Measurements from ENCODE around the gene SPEG. TPM values are rescaled to one million over a fixed set of nuclear protein-coding genes. Genes with fewer than 3 reads are reported as not detected.

The SPEG gene
- total RNA-seq, 1 donor from 2014 or later, result 119 TPM

DNA sequence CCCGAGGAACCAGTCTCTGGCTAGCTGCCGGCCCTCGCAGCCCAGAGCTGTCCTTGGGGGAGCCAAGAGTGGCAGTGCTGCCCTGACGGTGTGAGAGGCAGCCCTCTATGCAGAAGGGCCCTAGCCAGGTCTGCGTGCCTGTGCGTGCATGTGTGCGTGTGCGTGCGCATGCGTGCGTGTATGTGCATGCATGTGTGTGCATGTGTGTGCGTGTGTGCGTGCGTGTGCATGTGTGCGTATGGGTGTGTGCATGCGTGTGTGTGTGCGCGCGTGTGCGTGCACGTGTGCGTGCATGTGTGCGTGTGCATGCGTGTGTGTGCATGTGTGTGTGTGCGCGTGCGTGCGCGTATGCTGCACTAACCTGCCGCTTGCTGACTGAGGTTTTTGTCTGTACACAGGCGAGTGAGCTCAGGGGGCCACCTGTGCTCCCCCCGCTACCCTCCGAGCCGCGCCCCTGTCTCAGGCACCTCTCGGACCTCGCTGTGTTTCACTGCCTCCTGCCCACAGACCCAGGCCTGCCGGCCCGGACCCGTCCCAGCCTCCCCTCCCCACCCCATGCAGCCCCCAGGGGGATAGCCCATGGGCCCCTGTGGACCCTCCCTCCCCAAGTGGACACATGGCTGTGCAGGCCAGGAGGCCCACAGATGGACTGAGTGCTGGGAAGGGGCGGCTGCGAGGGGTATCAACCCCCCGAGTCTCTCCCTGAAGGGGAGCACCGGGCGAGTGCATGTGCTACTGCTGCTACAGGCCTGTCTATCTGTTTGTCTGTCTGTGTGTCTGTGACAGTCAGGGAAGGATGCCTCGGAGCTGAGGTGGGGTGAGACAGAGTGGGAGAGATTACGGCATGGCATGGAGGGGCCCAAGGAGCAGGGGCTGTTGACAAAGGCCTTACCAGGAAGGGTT lies 31.3 kb downstream of the SPEG start:
- intact Hi-C loops (cut with DNase I), result no loop called here
- ATAC-seq (no peak), DNase-seq (ENCODE audit: missing footprints) (peak; percentile 53)

DNA sequence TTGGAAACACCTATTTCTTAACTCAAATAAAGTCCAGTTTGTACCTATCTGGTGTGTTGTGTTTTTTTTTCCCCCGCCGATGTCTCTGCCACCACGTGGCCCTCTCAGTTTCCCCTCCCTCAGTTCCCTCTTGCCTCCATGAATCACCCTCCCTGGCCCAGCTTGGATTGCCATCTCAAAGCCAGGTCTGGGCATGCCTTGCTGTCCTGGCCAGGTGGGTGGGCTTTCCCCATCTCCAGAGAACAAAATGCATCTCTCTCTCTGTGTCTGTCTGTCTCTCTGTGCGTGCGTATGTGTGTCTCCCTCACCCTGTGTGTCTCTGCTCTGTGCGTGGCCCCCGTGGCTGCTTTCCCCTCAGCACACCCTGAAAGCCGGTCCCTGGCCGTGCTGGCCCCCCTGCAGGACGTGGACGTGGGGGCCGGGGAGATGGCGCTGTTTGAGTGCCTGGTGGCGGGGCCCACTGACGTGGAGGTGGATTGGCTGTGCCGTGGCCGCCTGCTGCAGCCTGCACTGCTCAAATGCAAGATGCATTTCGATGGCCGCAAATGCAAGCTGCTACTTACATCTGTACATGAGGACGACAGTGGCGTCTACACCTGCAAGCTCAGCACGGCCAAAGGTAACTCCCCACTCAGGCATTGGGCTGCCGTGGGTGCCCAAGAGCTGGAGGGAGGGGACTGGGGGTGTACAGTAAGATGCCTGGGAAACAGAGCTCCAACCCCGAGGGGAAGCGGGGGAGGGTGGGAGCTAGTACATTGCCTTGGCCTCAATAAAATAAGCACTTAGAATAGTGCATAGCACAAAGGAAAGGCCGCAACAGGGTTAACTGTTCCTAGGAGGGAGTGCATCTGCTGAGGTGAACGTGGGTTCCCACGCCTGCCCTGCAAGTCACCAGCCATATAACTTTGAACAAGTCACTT lies 32.4 kb downstream of the SPEG start:
- ATAC-seq, result no peak
- peak; percentile 50 for DNase-seq (ENCODE audit: missing footprints)
- intact Hi-C loops (cut with DNase I), result no loop called here

DNA sequence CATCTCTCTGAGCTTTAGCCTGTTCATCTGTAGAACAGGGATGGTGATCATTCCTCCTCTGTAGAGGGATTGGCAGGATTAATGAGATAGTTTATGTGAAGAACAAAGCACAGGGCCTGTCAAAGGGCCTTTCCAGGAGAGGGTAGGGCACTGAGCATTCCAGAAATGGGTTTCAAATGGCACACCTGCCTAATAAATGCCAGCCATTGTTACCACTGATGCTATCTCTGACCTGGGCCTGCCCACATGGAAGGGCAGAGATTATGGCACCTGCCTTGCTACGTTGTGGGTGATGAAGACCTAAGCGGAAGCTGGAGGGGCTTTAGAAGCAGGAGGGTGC lies 33.1 kb downstream of the SPEG start:
- DNase-seq (ENCODE audit: missing footprints) (no peak), ATAC-seq (no peak)
- intact Hi-C loops (cut with DNase I), result no loop called here

DNA sequence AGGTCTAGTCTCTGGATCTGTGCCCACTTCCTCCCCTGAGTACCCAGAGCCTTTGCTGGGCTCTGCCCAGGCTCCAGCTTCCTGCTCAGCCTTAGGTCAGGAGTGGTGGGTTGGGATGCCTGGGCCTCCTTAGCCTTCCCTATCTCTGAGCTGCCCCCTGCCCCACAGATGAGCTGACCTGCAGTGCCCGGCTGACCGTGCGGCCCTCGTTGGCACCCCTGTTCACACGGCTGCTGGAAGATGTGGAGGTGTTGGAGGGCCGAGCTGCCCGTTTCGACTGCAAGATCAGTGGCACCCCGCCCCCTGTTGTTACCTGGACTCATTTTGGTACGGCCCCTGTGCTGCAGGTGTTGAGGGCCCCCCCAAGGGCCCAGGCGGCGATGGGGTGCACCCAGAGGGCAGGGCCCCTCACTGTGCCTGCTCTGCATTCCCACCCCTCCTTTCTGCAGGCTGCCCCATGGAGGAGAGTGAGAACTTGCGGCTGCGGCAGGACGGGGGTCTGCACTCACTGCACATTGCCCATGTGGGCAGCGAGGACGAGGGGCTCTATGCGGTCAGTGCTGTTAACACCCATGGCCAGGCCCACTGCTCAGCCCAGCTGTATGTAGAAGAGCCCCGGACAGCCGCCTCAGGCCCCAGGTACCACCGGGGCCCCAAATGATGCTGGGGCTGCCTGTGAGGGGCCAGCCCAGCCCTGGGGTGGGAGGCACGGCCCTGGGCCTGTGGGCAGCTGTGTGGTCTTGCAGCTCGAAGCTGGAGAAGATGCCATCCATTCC lies 34.0 kb downstream of the SPEG start:
- DNase-seq (ENCODE audit: missing footprints) (peak; percentile 45), ATAC-seq (no peak)
- intact Hi-C loops (cut with DNase I), result no loop called here

DNA sequence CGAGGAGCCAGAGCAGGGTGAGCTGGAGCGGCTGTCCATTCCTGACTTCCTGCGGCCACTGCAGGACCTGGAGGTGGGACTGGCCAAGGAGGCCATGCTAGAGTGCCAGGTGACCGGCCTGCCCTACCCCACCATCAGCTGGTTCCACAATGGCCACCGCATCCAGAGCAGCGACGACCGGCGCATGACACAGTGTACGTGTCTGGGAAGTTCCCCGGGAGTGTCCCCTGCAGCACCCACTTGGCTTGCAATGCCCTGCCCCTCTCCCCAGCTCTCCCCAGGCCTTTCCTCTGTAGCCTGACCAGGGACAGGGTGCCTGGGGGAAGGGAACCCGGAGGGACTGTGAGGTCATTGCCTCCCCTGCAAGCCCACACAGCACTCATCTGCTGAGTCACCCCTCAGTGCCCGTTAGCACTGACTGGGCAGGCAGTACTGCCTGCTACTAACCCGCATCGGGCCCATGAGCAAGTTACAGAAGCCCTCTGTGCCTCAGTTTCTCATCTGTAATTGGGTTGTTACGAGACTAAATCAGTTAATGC lies 34.6 kb downstream of the SPEG start:
- ATAC-seq, result no peak
- DNase-seq (ENCODE audit: missing footprints), result peak; percentile 70
- intact Hi-C loops (cut with DNase I), result no loop called here

- intact Hi-C loops (cut with DNase I), result loop anchor here (10.0 kb wide), 1 partner anchor 164 kb away; no protein-coding TSS in a partner anchor
- ATAC-seq, result peak; percentile 40
- DNase-seq (ENCODE audit: missing footprints), result no peak
Observed at GRCh38 chr2:219470429-219470828, 35.8 kb downstream of the SPEG start.

GRCh38 chr2:219471476-219472371 lies 37.1 kb downstream of the SPEG start:
- intact Hi-C loops (cut with DNase I), result loop anchor here (10.0 kb wide), 1 partner anchor 163 kb away; no protein-coding TSS in a partner anchor
- DNase-seq (ENCODE audit: missing footprints) (peak; percentile 50), ATAC-seq (no peak)

GRCh38 chr2:219472629-219473187 lies 38.1 kb downstream of the SPEG start:
- intact Hi-C loops (cut with DNase I), result loop anchor here (10.0 kb wide), 1 partner anchor 162 kb away; no protein-coding TSS in a partner anchor
- peak; percentile 50 for DNase-seq (ENCODE audit: missing footprints)
- no peak for ATAC-seq

- peak; percentile 56 for DNase-seq (ENCODE audit: missing footprints)
- intact Hi-C loops (cut with DNase I), result loop anchor here (10.0 kb wide), 1 partner anchor 161 kb away; no protein-coding TSS in a partner anchor
Observed at GRCh38 chr2:219473511-219473910, 38.9 kb downstream of the SPEG start.

DNA sequence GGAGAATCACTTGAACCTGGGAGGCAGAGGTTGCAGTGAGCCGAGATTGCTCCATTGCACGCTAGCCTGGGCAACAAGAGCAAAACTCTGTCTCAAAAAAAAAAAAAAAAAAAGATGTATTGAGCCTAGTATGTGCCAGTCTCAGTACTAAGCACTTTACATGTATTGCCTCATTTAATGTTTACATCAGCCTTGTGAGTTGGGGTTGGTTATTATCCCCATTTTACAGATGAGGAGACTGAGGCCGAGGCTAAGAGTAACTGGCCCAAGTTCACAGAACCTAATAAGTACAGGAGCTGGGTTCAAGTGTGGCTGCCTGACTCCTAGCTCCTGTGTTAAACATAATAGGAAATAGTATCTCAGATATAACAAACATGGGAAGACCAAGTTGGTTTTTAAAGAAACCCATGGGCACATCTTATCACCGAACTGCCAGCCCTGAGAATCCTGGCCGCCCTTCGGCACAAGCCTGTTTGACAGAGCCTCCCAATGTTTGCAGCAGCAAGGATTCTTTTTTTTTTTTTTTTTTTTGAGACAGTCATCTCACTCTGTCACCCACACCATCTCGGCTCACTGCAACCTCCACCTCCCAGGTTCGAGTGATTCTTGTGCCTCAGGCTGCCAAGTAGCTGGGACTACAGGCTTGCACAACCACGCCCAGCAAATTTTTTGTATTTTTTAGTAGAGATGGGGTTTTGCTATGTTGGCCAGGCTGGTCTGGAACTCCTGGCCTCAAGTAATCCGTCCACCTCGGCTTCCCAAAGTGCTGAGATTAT lies 39.8 kb downstream of the SPEG start:
- intact Hi-C loops (cut with DNase I), result loop anchor here (5.0 to 10.0 kb wide), 3 partner anchors 42 to 160 kb away; partner anchors contain the start of gene SPEG
- DNase-seq (ENCODE audit: missing footprints) (peak; percentile 14), ATAC-seq (no peak)

More at GRCh38 chr2:219473511-219473910, 38.9 kb downstream of the SPEG start:
- no peak for ATAC-seq

DNA sequence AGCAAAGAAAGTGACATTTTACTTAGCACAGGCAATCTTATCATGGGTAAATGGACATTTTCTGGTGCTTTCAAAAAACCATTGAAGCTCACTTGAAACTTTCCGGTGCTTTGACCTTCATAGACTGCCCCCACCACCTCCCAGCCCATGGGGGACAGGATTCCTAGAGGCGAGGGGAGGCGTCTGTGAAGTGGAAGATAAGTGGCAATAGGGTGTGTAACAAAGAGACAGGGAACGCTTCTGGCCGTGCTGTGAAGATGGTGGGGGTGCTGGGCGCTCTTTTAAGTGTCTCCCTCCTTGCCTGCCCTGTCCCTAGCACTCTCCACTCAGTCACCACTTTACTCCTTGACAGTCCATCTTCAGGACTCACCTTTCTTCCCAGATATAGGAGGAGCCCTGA lies 40.6 kb downstream of the SPEG start:
- intact Hi-C loops (cut with DNase I), result loop anchor here (5.0 to 10.0 kb wide), 3 partner anchors 43 to 160 kb away; partner anchors contain the start of gene SPEG
- ATAC-seq (no peak), DNase-seq (ENCODE audit: missing footprints) (peak; percentile 31)

DNA sequence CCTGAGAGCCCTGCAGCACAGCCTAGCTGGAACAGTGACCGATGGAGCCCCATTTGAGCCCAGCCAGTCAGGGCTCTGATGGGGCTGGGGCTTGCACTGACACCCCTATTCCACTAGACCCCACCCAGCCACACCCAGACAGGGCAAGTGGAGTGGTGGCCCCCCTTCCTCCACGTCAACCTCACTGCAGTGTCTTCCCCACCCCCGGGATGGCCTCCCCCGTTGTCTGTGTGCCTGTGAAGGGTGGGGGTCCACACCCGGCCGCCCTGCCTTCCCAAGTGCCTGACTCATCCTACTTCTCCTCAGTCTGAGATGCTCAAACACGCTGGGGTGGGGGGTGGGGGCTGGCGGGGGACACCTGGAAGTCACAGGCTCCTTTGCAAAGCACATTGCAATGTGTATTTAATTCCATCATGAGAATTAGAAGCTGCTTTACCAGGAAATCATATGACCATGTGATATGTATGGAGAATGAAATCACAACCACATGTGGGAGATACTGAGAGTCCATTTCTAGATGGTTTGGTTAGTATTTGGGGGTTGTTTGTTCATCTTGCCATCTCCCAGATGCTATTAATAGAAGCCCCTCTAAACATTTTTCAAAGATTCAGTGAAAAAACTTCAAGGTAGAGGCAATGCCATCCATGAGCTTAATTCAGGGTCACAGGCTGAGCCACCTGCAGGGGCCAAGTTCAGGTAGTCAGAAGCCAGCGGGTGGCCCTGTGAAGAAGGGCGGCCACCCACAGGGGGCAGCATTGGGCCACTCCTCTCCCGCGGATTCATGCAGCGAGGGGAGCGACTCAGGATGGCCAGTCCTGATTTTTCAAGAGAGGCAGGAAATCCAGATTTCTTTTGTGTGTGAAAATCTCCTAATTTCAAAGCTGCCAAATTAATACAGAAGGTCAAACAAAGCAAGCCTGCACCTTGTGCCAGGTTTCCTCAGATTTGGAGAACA lies 41.3 kb downstream of the SPEG start:
- ATAC-seq (peak; percentile 56), DNase-seq (ENCODE audit: missing footprints) (peak; percentile 80)
- intact Hi-C loops (cut with DNase I), result loop anchor here (2.0 to 10.0 kb wide), 4 partner anchors 44 to 159 kb away; partner anchors contain the start of gene SPEG

DNA sequence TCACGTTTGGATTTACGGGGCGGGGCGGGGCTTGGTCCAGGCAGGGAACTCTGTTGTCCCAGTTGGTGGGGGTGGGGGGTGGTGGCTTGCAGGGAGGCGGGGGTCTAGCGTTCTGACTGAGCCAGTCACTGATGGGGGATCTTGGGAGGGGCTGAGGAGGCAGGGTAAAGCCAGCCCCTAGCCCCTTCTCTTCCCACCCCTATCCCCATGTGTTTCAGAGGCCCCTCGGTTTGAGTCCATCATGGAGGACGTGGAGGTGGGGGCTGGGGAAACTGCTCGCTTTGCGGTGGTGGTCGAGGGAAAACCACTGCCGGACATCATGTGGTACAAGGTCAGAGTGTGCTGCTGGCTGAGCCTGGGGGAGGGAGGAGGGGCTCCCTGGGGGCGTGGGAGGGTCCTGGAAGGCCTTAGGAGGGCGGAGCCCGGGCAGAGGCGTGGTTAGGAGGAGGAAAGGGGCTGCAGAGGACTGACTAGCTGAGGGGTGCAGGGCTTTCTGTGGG lies 42.1 kb downstream of the SPEG start:
- DNase-seq (ENCODE audit: missing footprints), result no peak
- intact Hi-C loops (cut with DNase I), result loop anchor here (2.0 to 10.0 kb wide), 4 partner anchors 44 to 158 kb away; partner anchors contain the start of gene SPEG
- ATAC-seq, result no peak

DNA sequence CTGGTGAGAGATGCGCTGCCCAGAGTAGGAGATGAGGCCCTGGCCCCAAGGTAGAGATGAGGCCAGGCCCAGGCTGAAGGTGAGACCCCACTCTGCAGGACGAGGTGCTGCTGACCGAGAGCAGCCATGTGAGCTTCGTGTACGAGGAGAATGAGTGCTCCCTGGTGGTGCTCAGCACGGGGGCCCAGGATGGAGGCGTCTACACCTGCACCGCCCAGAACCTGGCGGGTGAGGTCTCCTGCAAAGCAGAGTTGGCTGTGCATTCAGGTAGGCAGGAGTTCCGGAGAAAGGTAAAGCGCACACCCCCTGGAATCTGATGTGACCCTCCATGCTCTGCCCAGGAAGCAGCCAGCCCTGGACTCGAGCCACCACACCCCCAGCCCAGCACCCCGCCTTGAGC lies 42.5 kb downstream of the SPEG start:
- no peak for ATAC-seq
- intact Hi-C loops (cut with DNase I), result loop anchor here (2.0 to 10.0 kb wide), 4 partner anchors 45 to 158 kb away; partner anchors contain the start of gene SPEG

GRCh38 chr2:219477815-219478214 lies 43.2 kb downstream of the SPEG start:
- ATAC-seq (peak; percentile 74), DNase-seq (ENCODE audit: missing footprints) (peak; percentile 80)
- intact Hi-C loops (cut with DNase I), result loop anchor here (2.0 to 10.0 kb wide), 4 partner anchors 46 to 157 kb away; partner anchors contain the start of gene SPEG

More for the DNA sequence above, 42.5 kb downstream of the SPEG start:
- peak; percentile 60 for DNase-seq (ENCODE audit: missing footprints)

Measured in Right ventricle myocardium inferior (tissue), 1 donor.